ENCODE measurements around the gene KIR2DL3. TPM values are rescaled to one million over a fixed set of nuclear protein-coding genes. Genes with fewer than 3 reads are reported as not detected.
"Not testable (repeated sequence)": the region's sequence is repeated elsewhere in the genome, so short reads cannot be mapped to it uniquely, and the experiment has no call there.

The KIR2DL3 gene
- total RNA-seq, 8 experiments from 2014 or later = 0.13 to 0.57 (median 0.20) TPM; not detected in 5

DNA sequence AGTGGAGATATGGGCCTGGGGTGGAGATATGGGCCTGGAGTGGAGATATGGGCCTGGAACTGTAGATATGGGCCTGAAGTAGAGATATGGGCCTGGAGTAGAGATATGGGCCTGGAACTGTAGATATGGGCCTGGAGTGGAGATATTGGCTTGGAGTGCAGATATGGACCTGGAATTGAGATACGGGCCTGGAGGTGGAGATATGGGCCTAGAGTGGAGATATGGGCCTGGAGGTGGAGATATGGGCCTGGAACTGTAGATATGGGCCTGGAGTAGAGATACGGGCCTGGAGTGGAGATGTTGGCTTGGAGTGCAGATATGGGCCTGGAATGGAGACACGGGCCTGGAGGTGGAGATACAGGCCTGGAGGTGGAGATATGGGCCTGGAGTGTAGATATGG lies 13.7 kb upstream of the KIR2DL3 start:
- ATAC-seq (replicated peaks in 6 of 8) = no peak
- Histone ChIP-seq H3K4me1 (replicated peaks in 1 of 2) (no peaks in the 10 kb centered on the region), H3K4me3 (no peak overlapping the region), H3K27ac (no peak overlapping the region)
- in situ Hi-C loops (cut with MboI; ENCODE audit: low pct_unique_long_range_greater_than_20kb in 2 of 9, low sequenced_read_pairs in 9 of 9, unreplicated experiment in 9 of 9) = no loop called here
- WGBS, 10 experiments = 13 to 100% (median 25%) methylated on average over 1 to 3 of the region's 3 CpGs; no CpG with 5 or more reads in 3 of the 10 experiments

DNA sequence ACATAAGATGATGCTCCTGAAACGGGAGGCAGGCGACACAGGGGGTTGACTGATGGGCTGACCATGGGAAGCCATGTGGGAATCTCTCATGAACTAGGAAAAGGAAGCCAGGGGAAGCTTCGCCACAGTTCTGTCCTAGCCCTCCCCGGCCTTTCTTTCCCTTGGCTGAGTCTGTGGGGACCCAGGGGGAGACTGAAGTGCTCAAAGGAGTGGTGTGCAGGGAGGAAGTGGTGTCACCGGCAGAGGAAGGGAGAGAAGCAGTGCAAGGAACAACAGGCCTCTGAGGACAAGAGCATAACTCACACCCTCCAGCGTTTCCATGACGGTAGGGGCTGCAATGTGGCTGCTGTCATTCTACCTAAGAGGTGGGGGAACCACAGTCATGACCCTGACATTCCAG lies 13.0 kb upstream of the KIR2DL3 start:
- 0 to 83% (median 21%) methylated on average over 1 to 4 of the region's 7 CpGs; no CpG with 5 or more reads in 5 of the 10 experiments for WGBS, 10 experiments
- H3K4me3 ChIP-seq = no peak overlapping the region

DNA sequence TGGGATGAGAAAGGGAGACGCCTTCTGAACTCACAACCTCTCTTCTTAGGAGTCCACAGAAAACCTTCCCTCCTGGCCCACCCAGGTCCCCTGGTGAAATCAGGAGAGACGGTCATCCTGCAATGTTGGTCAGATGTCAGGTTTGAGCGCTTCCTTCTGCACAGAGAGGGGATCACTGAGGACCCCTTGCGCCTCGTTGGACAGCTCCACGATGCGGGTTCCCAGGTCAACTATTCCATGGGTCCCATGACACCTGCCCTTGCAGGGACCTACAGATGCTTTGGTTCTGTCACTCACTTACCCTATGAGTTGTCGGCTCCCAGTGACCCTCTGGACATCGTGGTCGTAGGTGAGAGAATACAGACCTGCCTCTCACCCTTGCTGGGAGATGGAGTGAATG lies 10.8 kb upstream of the KIR2DL3 start:
- WGBS, 10 experiments = 18 to 70% (median 44%) methylated on average over 1 to 5 of the region's 10 CpGs; no CpG with 5 or more reads in 4 of the 10 experiments
- H3K4me1 ChIP-seq (replicated peaks in 1 of 2) = no peaks in the 10 kb centered on the region
- H3K27ac ChIP-seq = no peak overlapping the region
- no peak for ATAC-seq (replicated peaks in 6 of 8)
- no peak overlapping the region for H3K4me3 ChIP-seq
- in situ Hi-C loops (cut with MboI; ENCODE audit: low pct_unique_long_range_greater_than_20kb in 2 of 9, low sequenced_read_pairs in 9 of 9, unreplicated experiment in 9 of 9) = no loop called here

More for the DNA sequence above, 13.0 kb upstream of the KIR2DL3 start:
- in situ Hi-C loops (cut with MboI; ENCODE audit: low pct_unique_long_range_greater_than_20kb in 2 of 9, low sequenced_read_pairs in 9 of 9, unreplicated experiment in 9 of 9) = no loop called here
- Histone ChIP-seq H3K4me1 (replicated peaks in 1 of 2) (no peaks in the 10 kb centered on the region), H3K27ac (no peak overlapping the region)
- ATAC-seq (replicated peaks in 6 of 8) = no peak

DNA sequence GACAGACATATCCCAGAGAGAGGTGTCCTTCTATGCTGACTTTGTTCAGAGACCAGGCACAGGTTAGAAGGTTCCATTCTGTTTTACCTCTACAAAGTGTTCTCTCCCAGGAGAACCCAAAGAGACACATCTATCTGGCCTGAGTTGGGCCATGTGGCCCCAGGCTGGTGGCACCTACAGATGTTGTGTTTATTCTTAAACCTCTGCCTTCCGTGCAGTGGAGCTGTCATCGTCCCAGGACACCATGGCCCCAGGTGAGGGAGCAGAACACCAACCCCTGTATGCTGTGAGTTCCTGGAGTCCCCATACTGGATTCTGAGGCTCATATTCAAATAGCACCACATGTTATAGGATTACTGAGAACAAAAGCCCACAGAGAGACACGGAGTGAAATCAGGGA lies 10.1 kb upstream of the KIR2DL3 start:
- Histone ChIP-seq H3K4me3 (no peak overlapping the region), H3K4me1 (replicated peaks in 1 of 2) (no peaks in the 10 kb centered on the region), H3K27ac (no peak overlapping the region)
- 0 to 20% (median 0%) methylated on average over 1 to 3 of the region's 3 CpGs; no CpG with 5 or more reads in 3 of the 10 experiments for WGBS, 10 experiments
- no peak for ATAC-seq (replicated peaks in 6 of 8)
- in situ Hi-C loops (cut with MboI; ENCODE audit: low pct_unique_long_range_greater_than_20kb in 2 of 9, low sequenced_read_pairs in 9 of 9, unreplicated experiment in 9 of 9) = no loop called here

DNA sequence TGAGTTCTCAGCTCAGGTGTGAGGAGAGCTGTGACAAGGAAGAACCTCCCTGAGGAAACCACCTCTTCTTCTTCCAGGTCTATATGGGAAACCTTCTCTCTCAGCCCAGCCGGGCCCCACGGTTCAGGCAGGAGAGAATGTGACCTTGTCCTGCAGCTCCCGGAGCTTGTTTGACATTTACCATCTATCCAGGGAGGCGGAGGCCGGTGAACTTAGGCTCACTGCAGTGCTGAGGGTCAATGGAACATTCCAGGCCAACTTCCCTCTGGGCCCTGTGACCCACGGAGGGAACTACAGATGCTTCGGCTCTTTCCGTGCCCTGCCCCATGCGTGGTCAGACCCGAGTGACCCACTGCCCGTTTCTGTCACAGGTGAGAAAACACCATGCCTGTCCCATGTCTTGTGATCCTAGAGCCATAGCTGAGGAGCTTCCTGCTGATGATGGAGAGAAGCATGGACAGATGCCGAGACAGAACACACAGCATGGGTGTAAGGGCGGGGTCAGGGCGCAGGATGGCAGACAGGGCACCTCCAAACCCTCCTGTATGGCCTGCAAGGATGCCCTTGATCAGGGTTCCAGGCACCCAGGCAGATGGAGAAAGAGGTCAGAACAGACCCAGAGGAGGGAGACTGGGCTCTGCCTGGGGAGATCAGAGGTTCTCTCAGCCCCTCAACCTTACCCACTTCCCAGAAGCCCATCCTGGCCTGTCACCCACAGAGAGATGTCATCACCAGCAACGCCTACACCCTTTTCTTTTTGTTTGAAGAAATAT lies 8.7 kb upstream of the KIR2DL3 start:
- Histone ChIP-seq H3K4me1 (replicated peaks in 1 of 2) (no peaks in the 10 kb centered on the region), H3K27ac (no peak overlapping the region), H3K4me3 (no peak overlapping the region)
- in situ Hi-C loops (cut with MboI; ENCODE audit: low pct_unique_long_range_greater_than_20kb in 2 of 9, low sequenced_read_pairs in 9 of 9, unreplicated experiment in 9 of 9) = no loop called here
- no peak for ATAC-seq (replicated peaks in 6 of 8)
- 0 to 83% (median 27%) methylated on average over 1 to 13 of the region's 15 CpGs; no CpG with 5 or more reads in 2 of the 10 experiments for WGBS, 10 experiments

DNA sequence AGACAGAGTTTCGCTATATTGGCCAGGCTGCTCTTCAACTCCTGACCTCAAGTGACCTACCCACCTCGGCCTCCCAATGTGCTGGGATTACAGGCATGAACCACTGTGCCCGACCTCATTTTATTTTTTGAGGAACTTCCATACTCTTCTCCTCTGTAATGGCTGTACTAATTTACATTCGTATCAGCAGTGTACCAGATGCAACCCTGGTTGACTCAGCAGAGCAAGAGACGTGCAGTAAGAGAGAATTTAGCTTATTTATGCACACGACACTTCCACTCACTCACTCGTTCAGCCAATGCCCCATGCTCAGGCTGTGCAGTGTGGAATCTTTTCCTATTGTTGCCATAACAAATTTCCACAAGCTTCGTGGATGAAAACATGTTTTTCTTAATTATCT lies 7.1 kb upstream of the KIR2DL3 start:
- 0 to 20% (median 5%) methylated on average over 1 to 8 of the region's 8 CpGs; no CpG with 5 or more reads in 1 of the 10 experiments for WGBS, 10 experiments
- no peak overlapping the region for H3K4me3 ChIP-seq
- no peaks in the 10 kb centered on the region for H3K4me1 ChIP-seq (replicated peaks in 1 of 2)
- no peak overlapping the region for H3K27ac ChIP-seq
- in situ Hi-C loops (cut with MboI; ENCODE audit: low pct_unique_long_range_greater_than_20kb in 2 of 9, low sequenced_read_pairs in 9 of 9, unreplicated experiment in 9 of 9) = no loop called here
- ATAC-seq (replicated peaks in 6 of 8) = no peak

DNA sequence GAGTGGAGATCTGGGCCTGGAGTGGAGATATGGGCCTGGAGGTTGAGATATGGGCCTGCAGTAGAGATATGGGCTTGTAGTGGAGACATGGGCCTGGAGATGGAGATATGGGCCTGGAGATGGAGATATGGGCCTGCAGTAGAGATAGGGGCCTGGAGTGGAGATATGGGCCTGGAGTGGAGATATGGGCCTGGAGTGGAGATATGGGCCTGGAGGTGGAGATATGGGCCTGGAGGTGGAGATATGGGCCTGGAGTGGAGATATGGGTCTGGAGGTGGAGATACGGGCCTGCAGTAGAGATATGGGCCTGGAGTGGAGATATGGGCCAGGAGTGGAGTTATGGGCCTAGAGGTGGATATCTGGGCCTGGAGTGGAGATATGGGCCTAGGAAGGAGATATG lies 402 bp downstream of the KIR2DL3 start:
- 0 to 50% (median 35%) methylated on average over 1 of the region's 1 CpG; no CpG with 5 or more reads in 6 of the 10 experiments for WGBS, 10 experiments
- no peak overlapping the region for H3K27ac ChIP-seq
- no peak overlapping the region for H3K4me3 ChIP-seq
- in situ Hi-C loops (cut with MboI; ENCODE audit: low pct_unique_long_range_greater_than_20kb in 2 of 9, low sequenced_read_pairs in 9 of 9, unreplicated experiment in 9 of 9) = no loop called here
- no peak for ATAC-seq (replicated peaks in 6 of 8)
- H3K4me1 ChIP-seq (replicated peaks in 1 of 2) = no peaks in the 10 kb centered on the region

DNA sequence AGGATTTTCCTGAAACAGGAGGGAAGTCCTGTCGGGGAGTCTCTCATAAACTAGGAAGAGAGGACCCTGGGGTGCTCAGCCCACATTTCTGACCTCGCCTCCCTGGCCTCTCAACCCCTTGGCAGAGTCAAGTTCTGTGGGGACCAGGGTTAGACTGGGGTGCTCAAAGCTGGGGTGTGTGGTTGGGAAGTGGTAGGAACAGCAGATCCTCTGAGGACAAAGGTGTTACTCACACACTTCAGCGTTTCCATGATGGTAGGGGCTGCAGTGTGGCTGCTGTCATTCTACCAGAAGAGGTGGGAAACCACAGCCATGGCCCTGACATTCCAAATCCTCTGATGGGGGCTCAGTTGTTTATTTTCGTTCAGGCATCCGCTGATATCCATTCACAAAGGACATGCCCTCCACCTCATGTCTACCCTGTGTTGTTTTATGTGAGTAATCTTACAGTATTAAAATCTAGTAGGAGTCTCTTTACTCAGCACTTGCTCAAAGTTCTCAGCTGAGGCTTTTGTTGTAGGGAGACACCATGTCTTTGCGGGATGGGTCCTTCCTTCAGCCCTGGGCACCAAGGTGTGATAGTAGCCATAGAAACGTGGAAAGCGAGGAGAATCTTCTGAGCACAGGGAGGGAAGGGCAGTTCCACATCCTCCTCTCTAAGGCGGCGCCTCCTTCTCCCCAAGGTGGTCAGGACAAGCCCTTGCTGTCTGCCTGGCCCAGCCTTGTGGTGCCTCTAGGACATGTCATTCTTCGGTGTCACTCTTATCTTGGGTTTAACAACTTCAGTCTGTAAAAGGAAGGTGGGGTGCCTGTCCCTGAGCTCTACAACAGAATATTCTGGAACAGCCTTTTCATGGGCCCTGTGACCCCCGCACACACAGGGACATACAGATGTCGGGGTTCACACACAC lies 1.5 kb downstream of the KIR2DL3 start:
- H3K4me3 ChIP-seq = no peak overlapping the region
- 13 to 45% (median 21%) methylated on average over 2 to 12 of the region's 13 CpGs; no CpG with 5 or more reads in 1 of the 10 experiments for WGBS, 10 experiments
- no peaks in the 10 kb centered on the region for H3K4me1 ChIP-seq (replicated peaks in 1 of 2)
- ATAC-seq (replicated peaks in 6 of 8) = no peak
- in situ Hi-C loops (cut with MboI; ENCODE audit: low pct_unique_long_range_greater_than_20kb in 2 of 9, low sequenced_read_pairs in 9 of 9, unreplicated experiment in 9 of 9) = no loop called here
- no peak overlapping the region for H3K27ac ChIP-seq

DNA sequence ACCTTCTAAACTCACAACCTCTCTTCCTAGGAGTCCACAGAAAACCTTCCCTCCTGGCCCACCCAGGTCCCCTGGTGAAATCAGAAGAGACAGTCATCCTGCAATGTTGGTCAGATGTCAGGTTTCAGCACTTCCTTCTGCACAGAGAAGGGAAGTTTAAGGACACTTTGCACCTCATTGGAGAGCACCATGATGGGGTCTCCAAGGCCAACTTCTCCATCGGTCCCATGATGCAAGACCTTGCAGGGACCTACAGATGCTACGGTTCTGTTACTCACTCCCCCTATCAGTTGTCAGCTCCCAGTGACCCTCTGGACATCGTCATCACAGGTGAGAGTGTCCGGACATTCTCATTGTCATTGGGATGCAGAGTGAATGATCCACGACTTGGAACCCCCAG lies 3.6 kb downstream of the KIR2DL3 start:
- H3K4me1 ChIP-seq (replicated peaks in 1 of 2); H3K4me3 ChIP-seq; in situ Hi-C loops (cut with MboI; ENCODE audit: low pct_unique_long_range_greater_than_20kb in 2 of 9, low sequenced_read_pairs in 9 of 9, unreplicated experiment in 9 of 9); ATAC-seq (replicated peaks in 6 of 8); H3K27ac ChIP-seq: not testable (repeated sequence)
- WGBS, 10 experiments = 0 to 80% (median 10%) methylated on average over 1 to 3 of the region's 5 CpGs; no CpG with 5 or more reads in 3 of the 10 experiments

DNA sequence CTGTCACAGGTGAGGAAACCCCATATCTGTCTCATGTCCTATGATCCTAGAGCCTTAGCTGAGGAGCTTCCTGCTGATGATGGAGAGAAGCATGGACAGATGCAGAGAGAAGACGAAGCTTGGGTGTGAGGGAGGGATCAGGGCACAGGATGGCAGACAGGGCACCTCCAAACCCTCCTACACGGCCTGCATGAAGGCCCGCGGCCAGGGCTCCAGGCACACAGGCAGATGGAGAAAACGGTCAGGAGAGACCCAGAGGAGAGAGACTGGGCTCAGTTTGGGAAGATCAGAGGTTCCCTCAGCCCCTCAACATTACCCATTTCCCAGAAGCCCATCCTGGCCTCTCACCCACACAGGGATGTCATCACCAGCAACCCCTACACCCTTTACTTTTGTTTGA lies 5.8 kb downstream of the KIR2DL3 start:
- 0 to 36% (median 5%) methylated on average over 1 to 5 of the region's 5 CpGs; no CpG with 5 or more reads in 6 of the 10 experiments for WGBS, 10 experiments
- H3K27ac ChIP-seq; H3K4me1 ChIP-seq (replicated peaks in 1 of 2); ATAC-seq (replicated peaks in 6 of 8); H3K4me3 ChIP-seq; in situ Hi-C loops (cut with MboI; ENCODE audit: low pct_unique_long_range_greater_than_20kb in 2 of 9, low sequenced_read_pairs in 9 of 9, unreplicated experiment in 9 of 9): not testable (repeated sequence)

DNA sequence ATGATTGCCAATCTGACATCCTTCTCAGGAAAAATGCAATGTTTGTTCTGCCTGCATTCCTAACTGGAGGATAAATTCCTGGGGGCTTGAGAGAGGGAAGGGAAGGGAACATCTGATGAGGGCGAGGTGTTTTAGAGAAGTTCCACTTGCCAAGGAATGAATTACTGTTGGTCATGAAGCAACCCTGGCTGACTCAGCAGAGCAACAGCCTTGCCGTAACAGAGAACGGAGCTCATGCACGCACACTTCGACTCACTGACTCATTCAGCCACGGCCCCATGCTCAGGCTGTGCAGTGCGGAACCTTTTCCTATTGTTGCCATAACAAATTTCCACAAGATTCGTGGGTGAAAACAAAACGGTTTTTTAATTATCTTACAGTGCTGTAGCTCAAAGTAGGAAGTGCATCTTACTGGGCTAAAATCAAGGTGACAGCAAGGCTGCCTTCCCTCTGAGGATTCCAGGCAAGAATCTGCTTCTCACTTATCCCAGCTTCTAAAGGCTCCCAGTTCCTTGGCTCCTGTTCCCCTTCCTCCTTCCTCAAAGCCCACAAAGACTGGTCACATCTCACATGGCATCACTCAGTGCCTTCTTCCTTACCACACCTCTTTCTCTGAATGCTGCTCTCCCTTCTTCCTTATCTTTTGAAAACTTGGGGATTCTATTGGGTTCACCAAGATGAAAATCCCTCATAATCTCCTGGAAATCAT lies 9.5 kb downstream of the KIR2DL3 start:
- ATAC-seq (replicated peaks in 6 of 8); in situ Hi-C loops (cut with MboI; ENCODE audit: low pct_unique_long_range_greater_than_20kb in 2 of 9, low sequenced_read_pairs in 9 of 9, unreplicated experiment in 9 of 9); H3K4me1 ChIP-seq (replicated peaks in 1 of 2); H3K4me3 ChIP-seq; H3K27ac ChIP-seq: not testable (repeated sequence)
- WGBS, 10 experiments = no CpG with 5 or more reads among the region's 9 CpGs

DNA sequence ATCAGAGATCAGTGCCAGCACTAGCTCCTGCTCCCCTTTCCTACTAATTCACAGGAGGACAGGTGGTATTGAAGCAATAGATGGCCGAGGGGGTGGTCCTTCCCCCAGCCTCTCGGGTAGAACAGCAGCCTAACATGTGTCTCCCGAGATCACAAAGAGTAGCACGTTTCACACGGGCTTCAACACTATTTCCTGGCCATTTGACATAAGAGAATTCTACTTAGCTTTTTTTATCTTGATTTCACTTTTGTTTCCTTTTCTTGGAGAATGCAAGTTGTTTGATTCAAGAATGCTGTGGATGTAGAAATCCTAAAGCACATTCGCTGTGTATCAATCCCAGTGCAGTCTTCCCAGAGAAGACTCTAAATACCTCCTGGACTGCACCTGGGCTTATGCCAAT lies 12.0 kb downstream of the KIR2DL3 start:
- H3K4me3 ChIP-seq; H3K27ac ChIP-seq; in situ Hi-C loops (cut with MboI; ENCODE audit: low pct_unique_long_range_greater_than_20kb in 2 of 9, low sequenced_read_pairs in 9 of 9, unreplicated experiment in 9 of 9); H3K4me1 ChIP-seq (replicated peaks in 1 of 2); ATAC-seq (replicated peaks in 6 of 8): not testable (repeated sequence)
- 0 to 24% (median 7%) methylated on average over 1 to 4 of the region's 6 CpGs; no CpG with 5 or more reads in 6 of the 10 experiments for WGBS, 10 experiments
